ENCODE data around the gene KRT27.
"Not testable (repeated sequence)": the region's sequence is repeated elsewhere in the genome, so short reads cannot be mapped to it uniquely, and the experiment has no call there.

KRT27 gene

DNA sequence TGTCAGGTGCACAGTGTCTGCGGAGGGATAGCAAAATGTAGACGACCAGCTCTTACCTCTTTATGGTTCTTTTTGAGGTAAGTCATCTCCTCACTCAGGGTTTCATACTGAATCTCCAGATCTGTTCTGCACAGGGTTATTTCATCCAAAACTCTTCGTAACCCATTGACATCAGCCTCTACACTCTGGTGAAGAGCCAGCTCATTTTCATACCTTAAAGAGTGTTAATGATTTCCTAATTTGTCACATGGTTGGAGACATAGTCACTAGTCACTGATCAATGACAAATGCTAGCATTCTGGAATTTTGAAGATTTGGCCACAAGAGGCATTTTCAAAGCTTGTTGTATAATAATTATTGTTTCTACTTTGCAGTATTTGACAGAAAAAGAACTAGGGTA is 28.5 kb downstream of the KRT27 start:
- no peak for DNase-seq

DNA sequence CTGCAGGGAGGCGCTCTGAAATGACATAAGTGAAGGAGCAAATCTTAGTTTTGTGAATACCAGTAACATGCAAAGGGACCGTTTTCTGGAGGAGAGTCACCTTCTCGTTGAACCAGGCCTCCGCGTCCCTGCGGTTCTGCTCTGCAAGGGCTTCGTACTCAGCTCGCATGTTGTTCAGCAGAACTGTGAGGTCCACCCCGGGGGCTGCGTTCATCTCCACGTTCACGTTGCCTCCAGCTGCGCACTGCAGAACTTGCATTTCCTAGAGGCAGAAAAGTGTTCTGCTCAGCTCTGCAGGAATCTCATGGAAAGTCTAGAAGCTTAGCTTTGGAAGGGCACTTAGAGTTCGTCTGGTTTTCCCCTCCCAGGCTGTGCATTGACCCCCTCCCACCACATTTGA is 31.3 kb downstream of the KRT27 start:
- DNase-seq, result no peak

DNA sequence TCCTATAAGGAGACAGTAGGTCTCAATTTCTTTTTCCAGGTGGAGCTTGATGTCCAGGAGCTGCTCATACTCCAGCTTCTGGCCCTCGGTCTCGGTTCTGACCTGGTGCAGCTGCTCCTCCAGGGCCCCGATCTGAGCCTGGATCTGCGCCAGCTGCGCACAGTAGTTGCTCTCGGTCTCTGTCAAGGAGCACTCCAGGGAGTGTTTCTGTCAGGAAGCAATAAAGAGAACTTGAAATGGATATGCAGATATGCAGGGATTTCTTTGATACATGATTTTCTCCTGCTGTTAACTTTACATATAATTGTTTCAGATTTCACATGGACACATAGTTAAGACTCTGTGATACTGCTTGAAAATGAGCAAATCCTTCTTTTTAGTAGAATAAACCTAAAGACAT is 32.0 kb downstream of the KRT27 start:
- DNase-seq, result no peak

DNA sequence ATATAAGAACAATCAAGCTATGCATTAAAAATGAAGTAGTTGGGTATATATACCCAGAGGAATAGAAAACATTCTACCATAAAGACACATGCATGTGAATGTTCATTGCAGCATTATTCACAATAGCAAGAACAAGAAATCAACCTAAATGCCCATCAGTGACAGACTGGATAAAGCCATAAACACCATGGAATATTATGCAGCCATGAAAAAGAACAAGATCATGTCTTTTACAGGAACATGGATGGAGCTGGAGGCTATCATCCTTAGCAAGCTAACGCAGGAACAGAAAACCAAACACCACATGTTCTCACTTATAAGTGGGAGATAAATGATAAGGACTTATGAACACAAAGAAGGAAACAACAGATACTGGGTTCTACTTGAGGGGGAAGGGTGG is 33.7 kb downstream of the KRT27 start:
- DNase-seq, result not testable (repeated sequence)

DNA sequence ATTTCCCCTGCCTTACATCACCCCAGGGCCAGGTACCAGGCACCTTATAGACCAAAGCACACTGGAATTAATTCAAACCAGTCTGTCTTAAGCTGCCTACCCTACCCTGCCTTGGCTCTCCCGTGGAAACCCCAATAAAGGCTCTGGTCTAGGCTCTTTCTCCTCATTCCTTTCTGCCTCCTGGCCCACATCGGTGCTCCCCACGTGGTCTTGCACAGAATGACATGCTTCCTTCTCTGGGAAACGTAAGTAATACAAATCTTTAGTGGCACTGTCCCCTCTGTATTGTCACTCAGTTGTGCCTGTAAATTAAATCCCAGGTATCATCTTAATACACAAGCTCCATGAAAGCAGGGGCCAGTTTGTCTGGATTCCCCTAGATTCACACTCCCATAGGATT is 43.8 kb downstream of the KRT27 start:
- DNase-seq, result no peak

DNA sequence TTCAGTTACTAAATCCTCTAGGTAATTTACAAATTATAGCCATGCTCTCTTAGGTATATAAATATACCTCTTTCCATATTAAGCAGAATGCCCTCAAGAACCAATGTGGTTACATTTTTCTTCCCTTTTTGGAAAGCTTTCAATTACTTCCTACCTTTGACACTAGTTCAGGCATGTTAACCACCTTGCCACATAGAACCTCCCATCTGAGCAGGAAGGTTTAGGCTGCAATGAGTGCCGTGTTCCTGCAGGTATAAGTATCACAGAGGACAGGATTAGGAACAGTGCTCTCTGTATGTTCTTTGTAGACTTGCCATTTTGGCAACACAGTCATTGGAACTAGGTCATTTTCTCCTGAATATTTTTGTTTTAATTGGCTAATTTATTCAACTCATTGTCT is 47.3 kb downstream of the KRT27 start:
- DNase-seq, result no peak

DNA sequence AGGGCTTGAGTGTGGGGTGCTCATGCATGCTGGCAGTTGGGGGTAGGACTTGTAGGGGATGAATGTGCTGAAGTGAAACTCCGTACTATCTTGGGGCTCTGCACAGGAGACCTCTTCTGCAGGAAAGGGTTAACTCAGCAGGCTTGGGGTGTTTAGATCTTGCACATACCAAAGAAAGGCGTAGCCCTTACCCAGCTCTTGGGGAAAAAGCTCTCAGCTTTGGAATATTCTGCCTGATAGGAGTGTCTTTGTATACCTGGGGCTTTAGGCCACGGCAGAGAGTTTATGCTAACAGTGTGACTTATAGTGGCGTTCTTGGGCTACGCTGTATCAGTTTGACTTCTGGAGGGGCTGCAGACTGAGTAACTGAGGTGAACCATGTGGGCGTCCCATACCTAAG is 48.3 kb downstream of the KRT27 start:
- DNase-seq, result no peak

DNA sequence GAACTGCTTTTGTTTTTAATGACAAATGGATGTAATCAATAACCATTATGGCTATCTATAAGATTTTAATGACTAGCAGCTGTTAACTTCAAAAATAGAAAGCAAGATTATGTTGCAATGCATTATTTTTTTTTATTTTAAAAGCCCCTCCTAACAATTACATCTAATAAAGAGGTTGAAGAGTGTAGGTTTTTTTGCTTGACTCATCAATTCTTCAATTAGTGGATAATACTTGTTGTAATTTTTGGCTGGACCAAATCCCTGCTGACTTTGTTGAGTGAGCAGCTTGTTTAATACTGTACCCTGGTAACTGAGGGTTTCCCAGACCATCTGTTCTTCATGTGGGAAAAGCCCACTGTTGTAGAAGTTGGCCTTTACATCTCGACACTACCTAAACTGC is 51.4 kb downstream of the KRT27 start:
- DNase-seq, result no peak

DNA sequence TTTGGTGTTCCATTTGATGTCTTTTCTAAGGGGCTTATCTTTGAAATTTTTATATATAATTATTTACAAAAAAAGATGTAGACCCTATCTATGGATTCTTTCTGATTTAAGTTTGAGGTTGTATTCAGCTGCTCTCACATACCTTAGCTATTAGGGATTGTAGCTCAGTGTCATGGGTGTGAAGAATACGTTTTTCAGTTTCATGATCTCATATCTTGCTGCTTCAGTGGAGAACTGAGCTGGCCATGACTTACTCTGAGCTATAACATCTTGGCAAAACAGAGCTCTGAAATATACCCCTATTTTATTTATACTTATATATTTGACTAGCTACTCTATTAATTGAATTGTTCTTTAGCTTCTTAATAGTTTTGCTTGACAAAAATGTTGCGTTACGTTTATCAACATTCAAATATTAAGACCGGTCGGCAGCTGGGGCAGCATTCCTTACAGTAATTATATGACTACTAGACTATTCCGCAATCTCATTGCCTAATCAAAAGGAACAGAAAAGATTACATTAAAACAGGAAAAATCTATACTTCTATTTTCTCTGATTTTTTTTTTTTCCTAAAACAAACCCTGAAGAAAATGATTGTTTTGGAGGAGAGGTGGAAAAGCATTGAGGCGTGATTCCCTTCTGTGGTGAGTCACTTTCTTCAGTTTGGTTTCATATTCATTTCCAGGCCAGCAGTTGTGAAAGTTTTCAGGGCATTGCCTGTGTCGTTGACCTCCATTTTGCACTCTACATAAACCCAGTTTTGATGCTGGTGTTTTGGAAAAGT is 54.7 kb downstream of the KRT27 start:
- DNase-seq, result no peak

DNA sequence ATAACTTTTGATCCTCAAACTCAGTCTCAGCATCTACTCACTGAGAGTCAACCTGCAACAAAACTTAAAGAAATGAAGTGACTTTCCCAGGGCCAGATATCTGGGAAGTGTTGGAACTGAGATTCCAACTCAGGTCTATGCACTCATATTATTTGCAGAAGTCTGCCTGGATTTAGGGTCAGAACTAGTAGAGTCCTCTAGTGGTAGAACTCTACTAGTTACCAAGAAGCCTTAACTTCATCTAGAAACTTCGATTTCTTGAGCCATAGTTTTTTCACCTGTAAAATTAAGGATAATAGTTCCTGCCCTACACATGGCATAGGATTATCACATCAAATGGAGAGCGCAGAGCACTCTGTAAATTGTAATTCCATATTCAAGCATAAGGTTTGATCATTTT is 55.4 kb downstream of the KRT27 start:
- no peak for DNase-seq
